Small intestine (tissue), 7 donors: Measurements from ENCODE around the gene DPP3. TPM values are rescaled to one million over a fixed set of nuclear protein-coding genes. Genes with fewer than 3 reads are reported as not detected.
A peak's percentile ranks its signal among the peaks of the same experiment; 100 is the strongest.

Source experiments
- DNase-seq, 2 donors: peaks; one replicate each; pipeline versions ENCODE4 v3.0.0 to v3.0.0-alpha.2; 2013
- FAIRE-seq: peaks from 2 replicates; lab custom pipeline; 2012; peaks lifted over from hg19 to GRCh38; lab: Jason Lieb, UNC
- H3K27ac ChIP-seq, 3 donors: one replicate each; pipeline ENCODE4 v1.5.1; 2013; ENCODE audit warnings: low read length in 2 of 3, mild to moderate bottlenecking in 2 of 3, control low read depth in 1 of 3, inconsistent platforms in 1 of 3, low read depth in 1 of 3, moderate library complexity in 1 of 3
- H3K27me3 ChIP-seq, 3 donors: one replicate each; pipeline ENCODE4 v1.6.1; 2013; ENCODE audit warnings: low read length in 3 of 3, inconsistent platforms in 1 of 3; ENCODE audit not compliant: control insufficient read depth in 3 of 3, insufficient read depth in 3 of 3
- H3K36me3 ChIP-seq, 3 donors: one replicate each; pipeline ENCODE4 v1.6.1; 2013; ENCODE audit warnings: low read length in 3 of 3, inconsistent platforms in 1 of 3, low read depth in 1 of 3, mild to moderate bottlenecking in 1 of 3, moderate library complexity in 1 of 3; ENCODE audit not compliant: control insufficient read depth in 3 of 3, insufficient read depth in 2 of 3
- H3K4me1 ChIP-seq, 3 donors: one replicate each; pipeline ENCODE4 v1.6.1; 2013; ENCODE audit warnings: low read length in 2 of 3, inconsistent platforms in 1 of 3, low read depth in 1 of 3, mild to moderate bottlenecking in 1 of 3, moderate library complexity in 1 of 3; ENCODE audit not compliant: control insufficient read depth in 3 of 3, insufficient read depth in 2 of 3
- H3K4me3 ChIP-seq, 3 donors: one replicate each; pipeline ENCODE4 v1.5.1; 2013; ENCODE audit warnings: low read length in 3 of 3, control low read depth in 1 of 3, inconsistent platforms in 1 of 3, low read depth in 1 of 3, mild to moderate bottlenecking in 1 of 3, moderate library complexity in 1 of 3
- H3K9me3 ChIP-seq, 2 donors: one replicate each; pipeline ENCODE4 v1.6.1; 2013; ENCODE audit warnings: low read depth in 1 of 2, low read length in 1 of 2; ENCODE audit not compliant: control insufficient read depth in 2 of 2, insufficient read depth in 1 of 2
- WGBS, 3 donors: extraction: QIAGEN DNeasy Blood & Tissue Kit; methylation state at CpG; one replicate each; pipeline ENCODE4 v1.1.7; 2013; 5-methylcytosine and 5-hydroxymethylcytosine counted together
- polyA plus RNA-seq, 4 donors: library from polyadenylated mRNA; stranded (reverse) in 3 of 4; unstranded in 1 of 4; fragments of 200-250 nt in 3 of 4; fragments of 120-200 nt in 1 of 4; gene quantifications; one replicate each; pipeline versions ENCODE4 v1.2.1 to v1.2.3, GENCODE V29; 2013
- donor health status: healthy with polysubstance abuse.
- donor health status: control.
- donor health status: control.
- donor health status: Bipolar disorder and iron deficiency.
- donor health status: healthy.

The DPP3 gene
- polyA plus RNA-seq, 4 donors, result 25.3 to 67.7 (median 37.4) TPM

GRCh38 chr11:66479394-66480116 is 679 bp upstream of the DPP3 start:
- FAIRE-seq (no peak), DNase-seq (peak in 1 of 2 donors; percentile 82)
- Histone ChIP-seq H3K9me3 (no peaks in the 10 kb centered on the region), H3K4me3 (peak overlapping the region; percentile 60 to 79 (median 71)), H3K27me3 (no peaks in the 10 kb centered on the region), H3K36me3 (peaks cover 0 to 40% (median 2%) of the 10 kb centered on the region in 3 donors), H3K4me1 (peaks cover 3 to 12% (median 4%) of the 10 kb centered on the region in 3 donors), H3K27ac (peak overlapping the region; percentile 87 to 98 (median 94))
- WGBS, 3 donors, result 0 to 3% (median 2%) methylated on average over 34 of the region's 34 CpGs

GRCh38 chr11:66484806-66485380 is 4.7 kb downstream of the DPP3 start:
- Histone ChIP-seq H3K4me1 (peaks cover 2 to 5% (median 3%) of the 10 kb centered on the region in 3 donors), H3K27ac (no peak overlapping the region), H3K27me3 (no peaks in the 10 kb centered on the region), H3K4me3 (no peak overlapping the region), H3K9me3 (no peaks in the 10 kb centered on the region), H3K36me3 (peaks cover 2 to 60% (median 9%) of the 10 kb centered on the region in 3 donors)
- DNase-seq, result no peak
- FAIRE-seq, result no peak
- 80 to 84% (median 84%) methylated on average over 7 of the region's 7 CpGs for WGBS, 3 donors

- no peak overlapping the region for H3K4me3 ChIP-seq
- no peaks in the 10 kb centered on the region for H3K27me3 ChIP-seq
- peaks cover 7 to 93% (median 9%) of the 10 kb centered on the region in 3 donors for H3K36me3 ChIP-seq
- FAIRE-seq (no peak), DNase-seq (no peak)
- WGBS, 3 donors, result 91 to 95% (median 91%) methylated on average over 9 to 10 of the region's 10 CpGs
- H3K4me1 ChIP-seq, result peaks cover 0 to 17% (median 0%) of the 10 kb centered on the region in 3 donors
- no peaks in the 10 kb centered on the region for H3K9me3 ChIP-seq
- no peak overlapping the region for H3K27ac ChIP-seq
Observed at GRCh38 chr11:66488957-66489356, 8.7 kb downstream of the DPP3 start.

GRCh38 chr11:66489636-66490035 is 9.4 kb downstream of the DPP3 start:
- H3K9me3 ChIP-seq, result no peaks in the 10 kb centered on the region
- FAIRE-seq, result no peak
- no peaks in the 10 kb centered on the region for H3K27me3 ChIP-seq
- no peak for DNase-seq
- H3K27ac ChIP-seq, result no peak overlapping the region
- H3K4me3 ChIP-seq, result no peak overlapping the region
- peaks cover 7 to 94% (median 7%) of the 10 kb centered on the region in 3 donors for H3K36me3 ChIP-seq
- WGBS, 3 donors, result 90 to 94% (median 91%) methylated on average over 7 of the region's 7 CpGs
- H3K4me1 ChIP-seq, result peaks cover 0 to 18% (median 0%) of the 10 kb centered on the region in 3 donors

- Histone ChIP-seq H3K4me3 (no peak overlapping the region), H3K36me3 (peaks cover 7 to 94% (median 9%) of the 10 kb centered on the region in 3 donors), H3K27ac (no peak overlapping the region), H3K9me3 (no peaks in the 10 kb centered on the region), H3K27me3 (no peaks in the 10 kb centered on the region), H3K4me1 (peaks cover 0 to 18% (median 0%) of the 10 kb centered on the region in 3 donors)
- DNase-seq (no peak), FAIRE-seq (no peak)
- 78 to 87% (median 85%) methylated on average over 18 to 20 of the region's 20 CpGs for WGBS, 3 donors
Observed at GRCh38 chr11:66491315-66491935, 11.2 kb downstream of the DPP3 start.

- DNase-seq, result no peak
- H3K27ac ChIP-seq, result peak overlapping the region in 1 of 3 donors; percentile 62
- H3K27me3 ChIP-seq, result no peaks in the 10 kb centered on the region
- FAIRE-seq, result no peak
- H3K36me3 ChIP-seq, result peaks cover 5 to 94% (median 7%) of the 10 kb centered on the region in 3 donors
- no peak overlapping the region for H3K4me3 ChIP-seq
- H3K4me1 ChIP-seq, result peaks cover 0 to 18% (median 0%) of the 10 kb centered on the region in 3 donors
- H3K9me3 ChIP-seq, result no peaks in the 10 kb centered on the region
- WGBS, 3 donors, result 87 to 92% (median 88%) methylated on average over 9 to 10 of the region's 10 CpGs
Observed at GRCh38 chr11:66492161-66492865, 12.1 kb downstream of the DPP3 start.

- H3K36me3 ChIP-seq, result peaks cover 5 to 93% (median 7%) of the 10 kb centered on the region in 3 donors
- peaks cover 0 to 18% (median 0%) of the 10 kb centered on the region in 3 donors for H3K4me1 ChIP-seq
- FAIRE-seq, result no peak
- peak; percentile 75 to 88 for DNase-seq
- 87 to 91% (median 89%) methylated on average over 10 of the region's 10 CpGs for WGBS, 3 donors
- H3K27ac ChIP-seq, result peak overlapping the region in 1 of 3 donors; percentile 62
- no peaks in the 10 kb centered on the region for H3K9me3 ChIP-seq
- H3K27me3 ChIP-seq, result no peaks in the 10 kb centered on the region
- H3K4me3 ChIP-seq, result no peak overlapping the region
Observed at GRCh38 chr11:66493130-66493529, 12.9 kb downstream of the DPP3 start.

GRCh38 chr11:66494458-66494857 is 14.2 kb downstream of the DPP3 start:
- Histone ChIP-seq H3K9me3 (no peaks in the 10 kb centered on the region), H3K4me3 (no peak overlapping the region), H3K36me3 (peaks cover 2 to 89% (median 5%) of the 10 kb centered on the region in 3 donors), H3K27ac (no peak overlapping the region), H3K27me3 (no peaks in the 10 kb centered on the region), H3K4me1 (peaks cover 0 to 18% (median 0%) of the 10 kb centered on the region in 3 donors)
- no peak for DNase-seq
- no peak for FAIRE-seq
- WGBS, 3 donors, result 91 to 98% (median 94%) methylated on average over 7 of the region's 7 CpGs
